ENCODE measurements around the gene CNTNAP4.
A peak's percentile ranks its signal among the peaks of the same experiment; 100 is the strongest.

Gene CNTNAP4

DNA sequence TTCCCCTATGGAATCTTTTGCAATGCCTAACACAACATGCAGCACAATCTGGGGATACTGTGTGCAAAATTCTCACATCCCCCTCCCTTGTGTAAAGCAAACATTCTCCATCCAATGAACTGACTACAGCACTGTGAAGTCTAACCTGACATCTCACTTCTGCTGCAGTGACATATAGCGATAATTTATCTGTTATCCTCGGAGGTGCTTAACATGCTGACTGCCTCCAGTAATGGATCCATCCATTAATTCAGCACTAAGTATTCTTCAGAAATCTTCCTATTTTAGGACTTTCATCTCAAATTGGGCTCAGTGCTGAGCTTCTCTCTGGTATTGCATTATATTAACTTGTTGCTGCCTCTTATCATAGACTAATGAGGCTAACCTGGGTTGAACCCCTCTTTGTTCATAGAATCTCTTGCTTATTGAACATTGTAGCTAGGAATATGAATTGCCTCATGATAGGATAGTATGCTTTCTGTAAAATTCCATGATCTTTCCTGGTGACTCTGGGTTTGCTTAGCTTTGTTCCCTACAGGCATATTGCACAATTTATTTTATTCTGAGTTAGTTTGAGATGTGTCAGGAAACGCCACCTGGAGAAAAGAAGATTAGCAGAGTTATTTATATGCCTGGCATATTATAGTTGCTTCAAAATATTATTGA is 187.9 kb downstream of the CNTNAP4 start:
- intact Hi-C loops (cut with DNase I), result no loop called here
- DNase-seq, result peak in 1 of 42 donors; percentile 15

DNA sequence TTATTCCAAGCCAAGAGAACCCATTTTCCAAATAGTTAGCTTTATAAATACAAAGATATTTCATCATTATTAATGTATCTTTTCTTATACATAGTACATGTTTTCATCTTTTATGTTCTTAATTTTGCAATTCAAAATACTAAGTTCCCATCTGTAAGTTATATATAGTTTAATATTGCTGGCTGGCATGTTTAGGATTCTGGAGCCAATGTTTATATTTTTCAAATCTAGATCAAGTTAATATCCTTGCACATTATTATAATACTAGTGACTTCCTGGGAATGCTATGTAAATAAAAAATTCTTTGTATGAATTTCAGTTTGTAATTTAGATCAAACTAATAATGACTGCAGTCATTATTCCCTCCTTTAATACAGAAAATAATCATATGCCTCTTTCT is 189.7 kb downstream of the CNTNAP4 start:
- intact Hi-C loops (cut with DNase I), result no loop called here
- no peak for DNase-seq

DNA sequence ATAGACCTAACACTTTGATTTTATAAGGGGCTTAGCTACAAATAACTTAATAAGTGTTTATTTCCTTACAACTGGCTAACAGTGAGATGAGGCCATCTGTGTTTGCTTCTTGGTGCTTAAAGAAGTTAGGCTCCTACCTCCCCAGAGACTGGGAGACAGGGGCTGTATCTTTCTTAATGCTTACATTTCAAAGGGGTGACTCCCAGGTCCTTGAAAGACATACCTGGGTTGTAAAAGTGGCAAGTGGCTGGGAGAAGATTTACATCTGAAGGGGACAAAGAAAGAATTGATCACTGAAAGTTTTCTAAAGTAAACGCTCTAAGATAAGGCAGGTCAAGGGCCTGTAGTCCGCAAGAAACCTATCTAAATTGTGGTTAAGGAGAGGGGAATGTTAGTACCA is 196.8 kb downstream of the CNTNAP4 start:
- intact Hi-C loops (cut with DNase I), result no loop called here
- no peak for DNase-seq

DNA sequence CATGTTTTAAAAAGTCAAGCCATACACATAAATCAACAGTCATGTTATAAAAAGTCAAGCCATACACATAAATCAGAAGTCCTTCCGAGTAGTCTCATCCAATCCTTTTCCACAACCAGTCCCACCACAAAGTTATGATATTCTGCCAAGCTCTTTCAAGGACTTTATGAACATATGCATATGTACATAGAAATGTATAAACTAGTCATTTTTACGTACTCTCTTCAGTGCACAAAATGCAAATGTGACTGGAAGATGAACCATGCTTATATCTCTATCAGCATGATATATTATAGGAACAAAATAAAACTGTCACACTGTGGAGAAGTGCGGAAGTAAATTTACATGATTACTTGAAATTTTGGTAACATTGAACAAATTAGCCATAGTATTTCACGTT is 200.9 kb downstream of the CNTNAP4 start:
- intact Hi-C loops (cut with DNase I), result no loop called here
- DNase-seq, result no peak

DNA sequence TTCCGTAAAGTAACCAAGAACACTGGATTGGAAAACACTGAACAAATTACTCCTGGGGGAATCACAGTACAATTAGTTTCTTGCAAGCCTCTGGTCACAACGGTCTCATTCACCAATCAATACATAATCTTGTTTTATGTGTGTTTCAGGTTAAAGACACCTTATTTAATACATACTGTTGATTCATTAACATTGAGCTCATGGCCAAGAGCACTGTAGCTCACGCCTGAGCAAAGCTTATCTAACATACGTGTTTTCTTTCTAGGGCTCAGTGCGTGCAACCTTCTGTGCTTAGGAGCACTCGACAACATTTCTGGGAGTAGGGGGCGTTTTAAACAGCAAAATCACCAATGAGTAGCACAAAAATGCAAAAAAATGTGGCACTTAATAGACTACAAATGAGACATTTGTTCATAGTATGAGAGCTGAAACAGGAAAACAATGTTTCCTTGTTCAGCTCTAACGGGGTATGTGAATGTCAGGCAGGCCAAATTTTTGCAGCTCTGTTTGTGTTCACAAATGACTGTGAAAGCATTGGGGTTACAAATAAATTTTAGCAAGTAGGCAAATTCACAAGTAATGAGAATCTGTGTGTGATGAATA is 206.2 kb downstream of the CNTNAP4 start:
- intact Hi-C loops (cut with DNase I), result no loop called here
- peak in 17 of 42 donors; percentile 6 to 63 (median 29) for DNase-seq

DNA sequence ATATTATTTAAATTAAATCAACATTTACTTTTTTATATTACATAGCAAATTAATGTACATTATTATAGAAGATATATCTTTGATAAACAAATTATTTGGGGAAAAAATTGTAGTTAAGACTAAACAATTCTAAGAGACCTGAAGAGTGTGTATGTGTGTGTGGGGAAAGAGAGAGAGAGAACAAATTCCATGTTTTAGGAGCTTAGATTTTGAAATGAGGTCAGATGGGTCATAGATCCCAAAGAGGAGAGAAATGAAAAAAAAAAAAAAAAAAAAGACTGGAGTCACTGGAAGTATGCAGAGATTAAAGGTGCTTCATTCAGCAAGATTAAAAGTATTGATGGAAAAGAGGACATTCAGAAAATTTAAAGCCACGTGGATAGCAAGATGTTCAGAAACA is 206.8 kb downstream of the CNTNAP4 start:
- intact Hi-C loops (cut with DNase I), result no loop called here

DNA sequence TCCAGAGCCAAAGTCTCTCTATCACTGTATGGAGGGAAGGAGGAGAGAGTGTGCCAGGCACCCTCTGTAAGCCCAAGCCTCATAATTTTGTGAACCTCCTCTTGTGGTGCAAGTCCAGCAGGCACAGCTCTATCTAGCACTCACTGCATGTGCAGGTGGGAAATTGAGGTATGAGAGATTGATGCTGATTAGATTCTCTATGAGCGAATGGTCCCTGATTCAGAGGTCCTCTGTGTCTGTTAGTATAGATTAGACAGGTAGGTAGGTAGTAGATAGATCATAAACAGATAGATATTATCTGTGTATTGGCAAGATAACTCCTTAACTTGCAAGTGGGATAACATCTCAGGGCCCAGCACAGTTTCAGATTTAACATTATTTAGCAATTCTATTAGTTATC is 209.5 kb downstream of the CNTNAP4 start:
- no peak for DNase-seq
- intact Hi-C loops (cut with DNase I), result no loop called here

More for the DNA sequence above, 206.8 kb downstream of the CNTNAP4 start:
- DNase-seq, result no peak

DNA sequence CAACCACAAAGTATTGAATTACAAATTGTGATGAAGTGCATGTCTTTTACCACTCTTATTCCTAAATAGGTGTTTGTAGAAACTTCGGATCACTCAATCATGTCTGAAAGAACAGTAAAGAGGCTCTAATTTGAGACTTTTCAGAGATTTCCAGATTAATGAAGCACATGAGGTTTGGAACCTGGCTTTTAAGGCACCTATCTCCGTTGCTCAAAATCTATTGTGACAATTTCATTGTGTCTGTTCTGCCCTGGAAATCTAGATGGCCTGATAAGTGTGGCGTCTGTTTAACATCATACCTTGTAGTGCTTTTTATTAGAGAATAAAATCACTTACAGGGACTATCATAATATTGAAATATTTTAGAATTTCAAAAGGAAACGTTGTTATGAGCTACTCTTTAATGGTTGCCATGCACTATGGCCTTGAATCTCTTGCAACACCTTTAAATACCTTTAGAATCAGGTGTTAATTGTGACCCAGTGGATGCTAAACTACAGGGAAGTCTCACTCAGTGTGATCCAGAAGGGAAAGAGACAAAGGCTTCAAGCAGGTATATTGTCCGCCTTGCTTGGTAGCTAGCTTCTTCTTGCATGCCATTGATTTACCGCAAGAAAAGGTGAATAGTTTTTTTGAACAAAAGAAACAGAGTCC is 210.3 kb downstream of the CNTNAP4 start:
- no peak for DNase-seq
- intact Hi-C loops (cut with DNase I), result no loop called here

DNA sequence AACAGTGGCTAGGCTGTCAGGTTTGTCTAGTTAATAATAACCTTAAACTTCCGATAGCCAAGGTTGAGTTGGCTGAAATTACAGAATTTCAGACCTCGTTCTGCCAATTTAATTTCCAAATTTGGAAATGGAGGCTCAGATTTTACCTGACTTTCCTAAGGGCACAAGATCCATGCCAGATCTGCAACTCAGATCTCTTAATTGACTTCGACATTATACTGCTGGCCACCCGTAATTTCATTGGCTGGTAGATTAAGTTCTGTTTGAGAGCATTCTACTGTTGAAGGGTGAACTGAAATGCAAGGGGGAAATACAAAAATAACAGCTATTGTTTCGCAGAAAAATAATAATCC is 210.8 kb downstream of the CNTNAP4 start:
- DNase-seq, result no peak
- intact Hi-C loops (cut with DNase I), result no loop called here

DNA sequence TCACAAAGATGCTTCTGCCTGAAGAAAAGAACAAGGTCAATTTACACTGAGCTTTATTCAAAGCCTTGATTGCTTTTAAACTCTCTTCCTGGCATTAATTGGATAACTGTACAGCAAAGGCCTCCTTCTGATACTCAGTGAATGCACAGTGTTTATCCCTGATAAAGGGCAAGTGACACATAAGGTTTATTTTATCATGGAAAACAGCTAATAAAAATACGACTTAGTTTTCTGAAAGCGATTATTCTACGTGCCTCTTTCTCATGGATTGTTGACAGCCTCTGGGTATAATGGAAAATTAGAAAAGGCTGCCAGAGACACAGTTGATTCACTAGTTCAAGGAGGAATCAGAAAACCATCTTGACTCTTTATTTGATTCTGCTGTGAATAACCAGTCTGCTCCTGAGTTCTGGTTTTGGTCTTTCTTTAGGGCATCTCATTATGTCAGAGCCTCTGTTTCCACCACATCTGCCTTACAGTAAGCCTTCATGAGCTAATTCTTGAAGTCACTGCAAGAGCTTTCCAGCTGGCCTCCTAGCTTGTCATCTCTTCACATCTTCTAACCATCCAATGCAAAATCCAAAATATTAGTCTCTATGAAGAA is 212.9 kb downstream of the CNTNAP4 start:
- DNase-seq, result no peak
- intact Hi-C loops (cut with DNase I), result no loop called here

DNA sequence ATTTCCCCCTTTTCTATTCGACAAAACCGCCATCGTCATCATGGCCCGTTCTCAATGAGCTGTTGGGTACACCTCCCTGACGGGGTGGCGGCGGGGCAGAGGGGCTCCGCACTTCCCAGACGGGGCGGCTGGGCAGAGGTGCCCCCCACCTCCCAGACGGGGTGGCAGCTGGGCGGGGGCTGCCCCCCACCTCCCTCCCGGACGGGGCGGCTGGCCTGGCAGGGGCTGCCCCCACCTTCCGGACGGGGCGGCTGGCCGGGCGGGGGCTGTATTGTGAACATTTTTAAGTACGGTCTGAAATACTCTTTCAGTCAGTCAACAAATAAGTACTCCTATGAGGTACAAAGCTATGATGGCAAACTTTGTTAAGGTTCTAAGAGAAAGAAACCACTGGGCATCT is 222.8 kb downstream of the CNTNAP4 start:
- no peak for DNase-seq
- intact Hi-C loops (cut with DNase I), result no loop called here

DNA sequence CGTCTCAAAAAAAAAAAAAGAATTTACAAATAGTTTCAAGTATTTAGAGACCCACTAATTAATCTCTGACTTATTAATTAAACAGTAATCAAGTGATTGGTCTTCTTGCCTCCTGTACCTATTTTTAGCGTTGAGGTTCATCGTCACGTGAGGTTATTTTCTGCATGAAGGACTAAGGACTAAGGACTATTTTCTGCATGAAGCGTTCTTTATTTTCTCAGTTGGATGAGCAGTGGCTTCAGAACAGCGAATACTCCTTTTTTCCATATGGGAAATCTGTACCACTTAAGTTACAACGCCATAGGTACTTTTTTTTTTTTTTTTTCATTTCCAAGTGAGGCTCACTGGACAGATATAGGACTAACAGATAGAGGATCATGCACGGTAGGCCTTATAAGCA is 224.9 kb downstream of the CNTNAP4 start:
- intact Hi-C loops (cut with DNase I), result no loop called here
- DNase-seq, result no peak

DNA sequence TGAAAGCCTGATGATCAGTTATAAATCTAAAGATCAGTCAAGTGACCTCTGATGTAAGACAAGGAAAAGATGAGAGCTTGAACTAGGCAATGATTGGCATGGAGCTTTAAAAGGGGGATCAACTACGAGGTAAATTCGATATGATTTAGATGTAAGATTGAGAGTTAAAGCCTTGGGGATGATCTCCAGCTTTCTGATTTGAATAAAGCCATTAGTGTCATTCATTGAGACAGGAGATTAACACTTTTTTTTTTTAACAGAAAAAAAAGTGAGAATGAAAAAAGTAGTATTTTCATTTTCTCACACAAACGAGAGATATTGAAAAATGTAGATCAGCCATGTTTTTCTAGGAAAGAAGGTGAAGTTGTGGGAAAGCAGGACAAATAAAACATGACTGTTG is 225.4 kb downstream of the CNTNAP4 start:
- intact Hi-C loops (cut with DNase I), result no loop called here
- no peak for DNase-seq

DNA sequence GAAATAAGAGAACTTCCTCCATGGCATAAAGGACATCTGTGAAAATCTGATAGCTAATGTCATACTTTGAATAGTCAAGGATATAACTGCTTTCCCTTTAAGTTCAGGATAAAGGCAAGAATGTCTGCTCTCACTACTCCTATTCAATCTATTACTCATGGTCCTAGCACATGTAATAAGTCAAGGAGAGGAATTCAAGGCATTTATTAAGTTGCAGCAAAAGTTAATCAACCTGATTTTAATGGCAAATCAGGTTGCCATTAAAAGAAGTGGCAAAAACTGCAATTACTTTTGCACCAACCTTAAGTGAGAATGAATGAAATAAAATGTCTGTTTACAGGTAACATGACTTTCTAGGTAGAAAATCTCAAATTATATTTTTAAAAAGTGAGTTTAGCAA is 225.9 kb downstream of the CNTNAP4 start:
- intact Hi-C loops (cut with DNase I), result no loop called here
- no peak for DNase-seq

DNA sequence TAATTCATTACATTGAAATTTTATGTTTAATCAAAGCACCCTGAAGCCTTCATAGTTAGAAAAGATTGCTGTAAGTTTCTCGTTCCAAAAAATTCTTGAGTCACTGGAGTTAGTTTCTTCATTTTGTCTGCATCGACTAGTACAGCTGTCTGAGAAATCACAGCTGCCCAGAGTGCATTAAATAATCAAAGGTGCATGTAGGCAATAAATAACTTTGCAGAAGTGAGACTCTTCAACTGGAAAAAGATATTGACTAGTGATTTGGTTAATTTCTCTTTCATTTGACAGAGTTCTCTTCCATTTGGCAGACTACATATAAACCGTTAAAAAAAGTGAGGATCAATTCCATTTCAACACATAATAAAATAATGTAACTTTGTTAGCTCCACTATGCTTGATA is 234.0 kb downstream of the CNTNAP4 start:
- no peak for DNase-seq
- intact Hi-C loops (cut with DNase I), result no loop called here

DNA sequence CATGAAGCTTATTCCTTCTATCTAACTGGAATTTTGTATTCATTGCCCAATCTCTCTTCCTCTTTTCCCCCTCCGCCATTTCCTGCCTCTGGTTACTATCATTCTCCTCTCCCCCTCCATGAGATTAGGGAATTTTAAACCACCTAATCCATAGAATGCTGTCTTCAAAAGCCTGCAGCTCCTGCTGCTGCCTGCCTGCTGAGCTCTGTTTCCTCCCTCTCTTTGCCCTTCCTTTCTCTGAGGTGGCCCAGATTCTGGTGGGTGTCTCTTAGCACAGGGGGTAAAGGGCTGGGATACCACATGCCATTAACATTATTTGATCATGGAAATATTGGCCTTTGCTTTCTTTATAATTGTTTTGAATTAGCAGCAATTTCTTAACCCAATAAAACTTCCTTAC is 241.6 kb downstream of the CNTNAP4 start:
- intact Hi-C loops (cut with DNase I), result no loop called here
- no peak for DNase-seq

DNA sequence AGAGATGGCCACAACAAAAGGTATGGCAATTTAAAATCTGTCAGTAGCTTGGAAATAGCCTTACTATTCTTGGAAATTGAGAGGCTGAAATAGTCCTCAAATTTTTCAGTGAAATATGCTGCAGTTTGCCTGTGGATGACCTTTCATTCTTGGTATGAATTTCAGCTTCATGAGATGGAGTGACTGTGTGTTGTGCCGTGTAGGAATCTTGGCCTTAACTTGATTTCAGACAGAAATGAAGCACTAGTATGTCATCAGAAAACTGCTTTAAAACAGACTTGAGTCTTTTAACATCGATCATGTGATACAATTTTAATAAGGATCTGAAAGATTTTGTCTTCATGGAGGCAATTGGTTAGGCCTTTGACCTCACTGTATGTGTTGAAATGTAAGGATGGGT is 247.2 kb downstream of the CNTNAP4 start:
- intact Hi-C loops (cut with DNase I), result no loop called here
- DNase-seq, result no peak

DNA sequence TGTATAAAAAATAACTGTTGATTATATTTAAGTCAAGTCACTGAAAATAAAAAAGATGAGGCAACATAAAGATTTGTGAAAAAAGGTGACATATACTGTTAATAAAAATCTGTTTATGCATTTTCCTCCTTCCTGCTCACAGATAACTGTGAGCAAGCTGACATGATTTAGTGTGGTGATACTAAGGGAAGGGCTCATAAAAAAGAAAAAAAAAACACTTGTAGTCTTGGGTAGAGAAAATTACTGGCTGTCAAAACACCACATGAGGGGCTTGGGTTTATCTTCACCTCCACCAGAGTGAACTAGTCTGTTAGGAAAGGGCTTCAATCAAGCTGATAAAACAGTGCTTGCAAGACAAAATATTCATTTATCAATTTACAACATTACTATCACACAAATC is 247.6 kb downstream of the CNTNAP4 start:
- intact Hi-C loops (cut with DNase I), result no loop called here
- DNase-seq, result no peak

DNA sequence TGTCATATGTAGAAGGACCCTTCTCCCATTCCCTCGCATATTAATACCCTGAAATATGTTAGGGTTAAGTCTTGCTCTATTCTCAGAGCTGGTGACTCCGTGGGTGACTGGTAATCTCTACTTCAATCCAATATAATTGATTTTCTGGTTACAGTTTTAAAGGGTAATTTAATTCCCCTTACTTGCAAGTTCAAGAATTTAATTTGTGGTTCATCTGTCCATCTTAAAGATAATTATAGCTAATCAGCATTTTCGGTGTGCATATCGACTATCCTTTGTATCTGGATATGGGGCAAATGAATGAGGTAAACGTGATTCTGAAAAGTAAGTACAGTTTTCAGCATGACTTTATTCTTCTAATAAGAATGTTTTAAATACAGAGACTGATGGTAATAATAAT is 250.0 kb downstream of the CNTNAP4 start:
- no peak for DNase-seq
- intact Hi-C loops (cut with DNase I), result no loop called here

DNA sequence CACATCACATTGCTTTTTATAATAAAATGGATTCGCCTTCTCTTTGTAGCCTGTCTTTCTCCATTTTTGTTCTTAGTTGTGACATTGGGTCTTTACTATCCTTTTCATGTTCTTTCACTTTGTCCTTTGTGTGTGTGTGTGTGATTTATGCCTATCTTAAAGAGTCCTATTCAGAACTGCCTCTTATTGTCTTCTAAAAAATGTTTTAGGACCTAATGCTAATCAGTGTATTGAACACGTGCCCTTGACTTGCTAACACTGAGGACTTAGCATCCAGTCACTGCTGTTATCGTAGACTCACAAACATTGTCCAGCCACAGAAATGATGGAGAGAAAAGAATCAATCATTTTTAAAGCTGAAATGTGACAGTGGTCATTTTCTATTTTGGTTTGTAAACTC is 251.9 kb downstream of the CNTNAP4 start:
- intact Hi-C loops (cut with DNase I), result no loop called here
- no peak for DNase-seq

DNA sequence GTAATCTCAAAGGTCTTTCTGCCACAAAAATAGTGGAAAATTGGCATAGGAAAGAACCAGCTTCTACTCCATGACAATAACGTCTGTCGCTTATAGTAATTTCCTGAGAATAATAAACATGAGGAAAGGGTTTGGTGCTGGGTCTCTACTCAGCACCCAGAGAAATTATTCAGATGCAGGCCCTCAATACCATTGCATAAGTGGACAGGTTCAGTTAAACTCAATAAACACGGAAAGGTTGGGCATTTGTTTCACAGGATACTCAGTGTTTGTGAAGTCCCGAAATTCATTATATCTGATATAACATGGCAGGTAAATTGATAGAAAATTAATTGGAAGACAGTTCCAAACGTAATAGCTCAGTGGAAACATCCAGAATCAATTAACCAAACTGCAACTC is 254.0 kb downstream of the CNTNAP4 start:
- intact Hi-C loops (cut with DNase I), result no loop called here
- DNase-seq, result no peak

Measured in head of caudate nucleus (tissue), 42 donors.